T-cell (primary cell): ENCODE results near the gene SMIM35. TPM values are rescaled to one million over a fixed set of nuclear protein-coding genes. Genes with fewer than 3 reads are reported as not detected.

Experiments used
- ATAC-seq, 4 experiments: fragments of 200-7000 bp in 3 of 4; fragments of 150-1000 bp in 1 of 4; cut with Tn5 transposase; replicated peaks in 1 of 4; 1 replicate in 3 of 4; 2 replicates in 1 of 4; pipeline ENCODE4 v1.10.0; 2021; ENCODE audit warnings: moderate library complexity in 3 of 4, mild to moderate bottlenecking in 2 of 4, moderate number of reproducible peaks in 1 of 4
- CTCF ChIA-PET, 2 donors: fragments of 300-600 bp; sonication (Branson Sonifier 250); formaldehyde crosslinking; loops; one replicate each; lab custom pipeline; 2022; ENCODE audit warnings: antibody characterized with exemption in 2 of 2; lab: Charles Lee
- POLR2A ChIA-PET, 2 donors: fragments of 300-600 bp; sonication (Branson Sonifier 250); formaldehyde crosslinking; loops; one replicate each; lab custom pipeline; 2022; ENCODE audit warnings: antibody characterized with exemption in 2 of 2; lab: Charles Lee
- DNase-seq, 35 experiments: peaks; one replicate each; pipeline versions ENCODE4 v3.0.0 to v3.0.0-alpha.2; 2013 to 2023
- H3K27ac ChIP-seq: one replicate; pipeline ENCODE4 v1.5.1; 2013; ENCODE audit warnings: low read length
- H3K27me3 ChIP-seq, 2 experiments: replicated peaks in 1 of 2; 1 replicate in 1 of 2; 2 replicates in 1 of 2; pipeline versions ENCODE4 v1.6.1 to v1.7.0; 2013; ENCODE audit warnings: low read length in 1 of 2, mixed read lengths in 1 of 2; ENCODE audit not compliant: control insufficient read depth in 2 of 2, insufficient read depth in 2 of 2; ENCODE audit errors: extremely low read depth in 1 of 2
- H3K36me3 ChIP-seq, 2 donors: 1 replicate in 1 of 2; 2 replicates in 1 of 2; pipeline versions ENCODE4 v1.6.1 to v1.7.0; 2013; ENCODE audit warnings: low read length in 1 of 2; ENCODE audit not compliant: control insufficient read depth in 2 of 2, insufficient read depth in 1 of 2; ENCODE audit errors: extremely low read depth in 1 of 2
- H3K4me1 ChIP-seq, 2 experiments: 1 replicate in 1 of 2; 2 replicates in 1 of 2; pipeline versions ENCODE4 v1.6.1 to v1.7.0; 2013; ENCODE audit warnings: low read length in 2 of 2, mixed read lengths in 1 of 2; ENCODE audit not compliant: insufficient read depth in 2 of 2, control insufficient read depth in 1 of 2; ENCODE audit errors: extremely low read depth in 1 of 2
- H3K4me3 ChIP-seq, 2 donors: 1 replicate in 1 of 2; 2 replicates in 1 of 2; pipeline versions ENCODE4 v1.5.1 to v1.7.0; 2013; ENCODE audit warnings: mild to moderate bottlenecking in 2 of 2, low read length in 1 of 2, moderate library complexity in 1 of 2; ENCODE audit not compliant: control insufficient read depth in 1 of 2; ENCODE audit errors: extremely low read depth in 1 of 2
- H3K9me3 ChIP-seq: 2 replicates; pipeline ENCODE4 v1.7.0; 2013
- H3K27ac Mint-ChIP-seq, 2 donors: one replicate each; pipeline ENCODE4 v1.8.0; 2020 to 2021; ENCODE audit warnings: mild to moderate bottlenecking in 2 of 2, mixed read lengths in 2 of 2
- H3K27me3 Mint-ChIP-seq, 2 donors: one replicate each; pipeline ENCODE4 v1.8.0; 2021 to 2022; ENCODE audit warnings: mixed read lengths in 2 of 2
- H3K36me3 Mint-ChIP-seq: one replicate; pipeline ENCODE4 v1.8.0; 2021; ENCODE audit warnings: mixed read lengths
- H3K4me1 Mint-ChIP-seq, 3 donors: one replicate each; pipeline ENCODE4 v1.8.0; 2020 to 2022; ENCODE audit warnings: mixed read lengths in 3 of 3, mild to moderate bottlenecking in 1 of 3
- H3K4me3 Mint-ChIP-seq, 3 donors: one replicate each; pipeline ENCODE4 v1.8.0; 2020 to 2022; ENCODE audit warnings: mild to moderate bottlenecking in 3 of 3, mixed read lengths in 3 of 3, moderate library complexity in 3 of 3
- H3K9me3 Mint-ChIP-seq, 3 donors: one replicate each; pipeline ENCODE4 v1.8.0; 2020 to 2022; ENCODE audit warnings: mixed read lengths in 3 of 3
- WGBS: methylation state at CpG from one replicate; pipeline ENCODE4 v1.1.5; 2013; ENCODE audit warnings: missing lambda C conversion rate; ENCODE audit not compliant: insufficient coverage; 5-methylcytosine and 5-hydroxymethylcytosine counted together
- total RNA-seq, 35 experiments: library from RNA in 6 of 35; stranded (reverse) in 6 of 35; fragments of 120-200 nt in 1 of 35; gene quantifications; one replicate each; pipeline versions ENCODE4 v1.2.1 to v1.2.4 and lab custom pipeline; 2013 to 2026

Gene SMIM35
- total RNA-seq, 5 donors from 2014 or later (not counting 1 experiment from before 2014, with no cell fraction given): 0.28 to 1.0 (median 0.36) TPM

- Mint-ChIP-seq H3K36me3 (no peaks in the 10 kb centered on the region), H3K4me1 (peaks cover 90 to 93% (median 93%) of the 10 kb centered on the region in 3 donors), H3K27me3 (no peaks in the 10 kb centered on the region), H3K27ac (peak overlapping the region; percentile 87 to 92), H3K9me3 (no peaks in the 10 kb centered on the region), H3K4me3 (peak overlapping the region in 1 of 3 donors; percentile 56)
- Histone ChIP-seq H3K27ac (peak overlapping the region; percentile 89), H3K9me3 (no peaks in the 10 kb centered on the region), H3K4me3 (no peak overlapping the region), H3K4me1 (peaks cover 57 to 86% of the 10 kb centered on the region in 2 experiments), H3K36me3 (no peaks in the 10 kb centered on the region), H3K27me3 (no peaks in the 10 kb centered on the region)
- CTCF ChIA-PET: interaction anchor here in 1 of 2 donors (3.2 kb wide), 1 partner anchor 97 kb away, joined by 10 read pairs; no protein-coding TSS in a partner anchor
- no peak for DNase-seq
- ATAC-seq: no peak
- POLR2A ChIA-PET: interaction anchor here (0.6 to 1.0 kb wide), 3 partner anchors 46 to 62 kb away, joined by 3 to 4 read pairs (median 3); partner anchors contain the start of gene IL10RA (in 1 of the 2)
- 80% methylated on average over 1 of the region's 4 CpGs for WGBS
Measured at GRCh38 chr11:118047749-118048148, 39.0 kb downstream of the SMIM35 start.

DNA sequence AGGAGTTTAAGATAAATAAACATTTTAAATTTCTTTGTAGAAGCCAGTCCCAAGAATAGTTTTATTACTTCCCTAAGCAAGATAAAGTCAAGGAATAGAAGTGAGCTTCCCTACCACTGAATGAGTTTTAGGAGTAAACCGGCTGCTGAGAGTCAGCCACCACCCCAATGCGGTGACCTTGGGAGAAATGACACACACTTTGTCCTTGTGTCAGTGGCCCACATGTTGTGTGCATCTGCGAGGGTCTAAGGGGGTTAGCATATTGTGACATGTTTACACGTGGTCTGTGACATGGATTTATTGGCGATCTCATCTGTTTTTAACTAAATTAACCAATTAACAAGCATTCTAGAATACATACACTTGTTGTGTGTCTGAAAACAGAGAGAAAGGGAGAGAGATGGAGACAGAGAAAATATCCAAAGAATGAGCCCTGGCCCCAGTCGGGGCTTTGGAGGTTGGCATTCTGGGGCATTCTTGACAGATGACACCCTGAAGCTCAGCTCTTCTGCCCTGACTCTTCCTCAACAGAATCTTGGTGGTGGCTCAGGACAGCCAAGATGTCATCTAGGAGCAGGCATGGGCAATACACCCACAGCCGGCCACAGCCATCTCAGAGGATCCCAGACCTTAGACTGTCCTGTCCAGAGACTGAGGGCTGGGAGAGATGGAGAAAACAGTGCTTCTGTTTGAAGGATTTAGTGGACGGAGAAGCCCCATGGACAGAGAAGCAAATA is 39.6 kb downstream of the SMIM35 start:
- POLR2A ChIA-PET: interaction anchor here in 1 of 2 donors (0.9 to 1.0 kb wide), 2 partner anchors 46 to 61 kb away, joined by 3 to 4 read pairs; partner anchors contain the start of gene IL10RA
- no peaks in the 10 kb centered on the region for H3K27me3 ChIP-seq

GRCh38 chr11:118046051-118046963 is 40.5 kb downstream of the SMIM35 start:
- H3K4me3 Mint-ChIP-seq: peak overlapping the region in 2 of 3 donors; percentile 23 to 63
- peak overlapping the region; percentile 89 for H3K27ac ChIP-seq
- peak overlapping the region; percentile 87 to 92 for H3K27ac Mint-ChIP-seq
- no peak overlapping the region for H3K4me3 ChIP-seq
- ChIA-PET CTCF (interaction anchor here in 1 of 2 donors (0.6 to 3.2 kb wide), 5 partner anchors 59 to 237 kb away, joined by 3 to 10 read pairs (median 3); partner anchors contain the start of gene IL10RA), POLR2A (interaction anchor here in 1 of 2 donors (0.6 kb wide), 2 partner anchors 389 to 865 kb away, joined by 3 to 10 read pairs; no protein-coding TSS in a partner anchor)
- H3K9me3 ChIP-seq: no peaks in the 10 kb centered on the region
- no peaks in the 10 kb centered on the region for H3K27me3 Mint-ChIP-seq
- no peaks in the 10 kb centered on the region for H3K36me3 ChIP-seq
- 9% methylated on average over 1 of the region's 5 CpGs for whole genome bisulfite sequencing
- peak; percentile 70 to 92 (median 82) for ATAC-seq
- H3K27me3 ChIP-seq: no peaks in the 10 kb centered on the region
- DNase-seq: peak in 33 of 35 experiments; percentile 24 to 76 (median 52)
- H3K36me3 Mint-ChIP-seq: no peaks in the 10 kb centered on the region
- H3K4me1 ChIP-seq: peaks cover 49 to 75% of the 10 kb centered on the region in 2 experiments
- no peaks in the 10 kb centered on the region for H3K9me3 Mint-ChIP-seq
- H3K4me1 Mint-ChIP-seq: peaks cover 90 to 94% (median 93%) of the 10 kb centered on the region in 3 donors

More for the DNA sequence above, 39.6 kb downstream of the SMIM35 start:
- peaks cover 90 to 93% (median 93%) of the 10 kb centered on the region in 3 donors for H3K4me1 Mint-ChIP-seq
- Histone ChIP-seq H3K27ac (peak overlapping the region; percentile 89), H3K4me1 (peaks cover 55 to 80% of the 10 kb centered on the region in 2 experiments), H3K36me3 (no peaks in the 10 kb centered on the region), H3K4me3 (no peak overlapping the region), H3K9me3 (no peaks in the 10 kb centered on the region)
- peak overlapping the region; percentile 87 to 92 for H3K27ac Mint-ChIP-seq
- ATAC-seq: no peak
- H3K36me3 Mint-ChIP-seq: no peaks in the 10 kb centered on the region
- no peaks in the 10 kb centered on the region for H3K9me3 Mint-ChIP-seq
- H3K4me3 Mint-ChIP-seq: peak overlapping the region in 1 of 3 donors; percentile 63
- DNase-seq: no peak
- CTCF ChIA-PET: interaction anchor here in 1 of 2 donors (0.7 to 3.2 kb wide), 3 partner anchors 96 to 237 kb away, joined by 3 to 10 read pairs (median 4); no protein-coding TSS in a partner anchor
- 93% methylated on average over 5 of the region's 8 CpGs for WGBS
- no peaks in the 10 kb centered on the region for H3K27me3 Mint-ChIP-seq

GRCh38 chr11:118045191-118045590 is 41.6 kb downstream of the SMIM35 start:
- peak in 1 of 35 experiments; percentile 24 for DNase-seq
- H3K4me3 Mint-ChIP-seq: peak overlapping the region in 1 of 3 donors; percentile 63
- H3K9me3 ChIP-seq: no peaks in the 10 kb centered on the region
- H3K36me3 Mint-ChIP-seq: no peaks in the 10 kb centered on the region
- peak overlapping the region; percentile 87 to 92 for H3K27ac Mint-ChIP-seq
- no peaks in the 10 kb centered on the region for H3K27me3 Mint-ChIP-seq
- ChIA-PET CTCF (interaction anchor here in 1 of 2 donors (1.1 to 3.2 kb wide), 2 partner anchors 58 to 94 kb away, joined by 3 to 10 read pairs; partner anchors contain the start of gene IL10RA), POLR2A (interaction anchor here (0.7 kb wide), 4 partner anchors 9 to 361 kb away, joined by 5 to 9 read pairs (median 6); no protein-coding TSS in a partner anchor)
- H3K36me3 ChIP-seq: no peaks in the 10 kb centered on the region
- peaks cover 38 to 64% of the 10 kb centered on the region in 2 experiments for H3K4me1 ChIP-seq
- H3K4me3 ChIP-seq: no peak overlapping the region
- H3K9me3 Mint-ChIP-seq: no peaks in the 10 kb centered on the region
- no CpG with 5 or more reads among the region's 2 CpGs for WGBS
- ATAC-seq: no peak
- H3K27ac ChIP-seq: peak overlapping the region; percentile 89
- H3K27me3 ChIP-seq: no peaks in the 10 kb centered on the region
- H3K4me1 Mint-ChIP-seq: peaks cover 85 to 88% (median 87%) of the 10 kb centered on the region in 3 donors

- ATAC-seq: peak in 1 of 4 experiments; percentile 24
- Mint-ChIP-seq H3K4me1 (peaks cover 72 to 85% (median 78%) of the 10 kb centered on the region in 3 donors), H3K9me3 (no peaks in the 10 kb centered on the region), H3K36me3 (peaks cover 5% of the 10 kb centered on the region), H3K27me3 (no peaks in the 10 kb centered on the region), H3K4me3 (peak overlapping the region in 1 of 3 donors; percentile 43), H3K27ac (peak overlapping the region; percentile 87 to 88)
- Histone ChIP-seq H3K9me3 (no peaks in the 10 kb centered on the region), H3K4me3 (no peak overlapping the region), H3K27me3 (no peaks in the 10 kb centered on the region), H3K36me3 (no peaks in the 10 kb centered on the region), H3K27ac (peak overlapping the region; percentile 1), H3K4me1 (peaks cover 33 to 40% of the 10 kb centered on the region in 2 experiments)
- DNase-seq: peak in 1 of 35 experiments; percentile 23
- CTCF ChIA-PET: no interaction called here
- WGBS: 73% methylated on average over 2 of the region's 4 CpGs
- POLR2A ChIA-PET: no interaction called here
Measured at GRCh38 chr11:118042796-118043195, 44.0 kb downstream of the SMIM35 start.
